Large intestine (tissue), 12 donors: Measurements from ENCODE around the gene RETREG1. TPM values are rescaled to one million over a fixed set of nuclear protein-coding genes. Genes with fewer than 3 reads are reported as not detected.

Experiments used
- DNase-seq, 2 donors: peaks; one replicate each; pipeline versions ENCODE4 v3.0.0 to v3.0.0-alpha.2; 2013
- H3K27ac ChIP-seq: one replicate; pipeline ENCODE4 v1.5.1; 2013; ENCODE audit warnings: low read length
- H3K27me3 ChIP-seq: 2 replicates; pipeline ENCODE4 v1.6.1; 2013; ENCODE audit warnings: low read length; ENCODE audit not compliant: control insufficient read depth, insufficient read depth
- H3K36me3 ChIP-seq: 2 replicates; pipeline ENCODE4 v1.6.1; 2013; ENCODE audit warnings: low read length; ENCODE audit not compliant: control insufficient read depth, insufficient read depth
- H3K4me1 ChIP-seq: one replicate; pipeline ENCODE4 v1.6.1; 2013; ENCODE audit warnings: low read length; ENCODE audit not compliant: control insufficient read depth, insufficient read depth
- H3K4me3 ChIP-seq: one replicate; pipeline ENCODE4 v1.5.1; 2013; ENCODE audit warnings: low read length
- H3K9me3 ChIP-seq: one replicate; pipeline ENCODE4 v1.6.1; 2013; ENCODE audit warnings: mild to moderate bottlenecking, low read depth, low read length, moderate library complexity; ENCODE audit not compliant: control insufficient read depth
- WGBS: methylation state at CpG from one replicate; pipeline ENCODE4 v1.1.5; 2013; ENCODE audit warnings: low lambda C conversion rate; ENCODE audit not compliant: insufficient coverage; 5-methylcytosine and 5-hydroxymethylcytosine counted together
- long read RNA-seq, 11 donors: transcript quantifications; one replicate each; lab custom pipeline, GENCODE V29; 2026
- polyA plus RNA-seq: library from polyadenylated mRNA; unstranded; fragments of 120-200 nt; gene quantifications from one replicate; pipeline ENCODE4 v1.2.1, GENCODE V29; 2013

Gene RETREG1, protein sequence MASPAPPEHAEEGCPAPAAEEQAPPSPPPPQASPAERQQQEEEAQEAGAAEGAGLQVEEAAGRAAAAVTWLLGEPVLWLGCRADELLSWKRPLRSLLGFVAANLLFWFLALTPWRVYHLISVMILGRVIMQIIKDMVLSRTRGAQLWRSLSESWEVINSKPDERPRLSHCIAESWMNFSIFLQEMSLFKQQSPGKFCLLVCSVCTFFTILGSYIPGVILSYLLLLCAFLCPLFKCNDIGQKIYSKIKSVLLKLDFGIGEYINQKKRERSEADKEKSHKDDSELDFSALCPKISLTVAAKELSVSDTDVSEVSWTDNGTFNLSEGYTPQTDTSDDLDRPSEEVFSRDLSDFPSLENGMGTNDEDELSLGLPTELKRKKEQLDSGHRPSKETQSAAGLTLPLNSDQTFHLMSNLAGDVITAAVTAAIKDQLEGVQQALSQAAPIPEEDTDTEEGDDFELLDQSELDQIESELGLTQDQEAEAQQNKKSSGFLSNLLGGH
- polyA plus RNA-seq = 27.0 TPM
- long read RNA-seq, donor 1, partial matches to known transcripts = 0 of 4 reads
- long read RNA-seq, donor 1, other reads (novel, unspliced or antisense) = 0 of 4 reads
- long read RNA-seq, donor 2, transcript RETREG1-201 (9 exons, 3,268 nt) = minor isoform, 5 of 13 reads
- long read RNA-seq, donor 2, transcript RETREG1-202 (7 exons, 3,145 nt) = major isoform, 7 of 13 reads
- long read RNA-seq, donor 2, partial matches to known transcripts = 0 of 13 reads
- long read RNA-seq, donor 2, other reads (novel, unspliced or antisense) = 0 of 13 reads
- long read RNA-seq, donor 3, transcript RETREG1-201 (9 exons, 3,268 nt) = major isoform, 5 of 22 reads
- long read RNA-seq, donor 3, partial matches to known transcripts = 15 of 22 reads
- long read RNA-seq, donor 3, other reads (novel, unspliced or antisense) = 0 of 22 reads
- long read RNA-seq, donor 4, partial matches to known transcripts = 0 of 2 reads
- long read RNA-seq, donor 4, other reads (novel, unspliced or antisense) = 0 of 2 reads
- long read RNA-seq, donor 5, transcript RETREG1-201 (9 exons, 3,268 nt) = major isoform, 11 of 14 reads
- long read RNA-seq, donor 5, partial matches to known transcripts = 0 of 14 reads
- long read RNA-seq, donor 5, other reads (novel, unspliced or antisense) = 0 of 14 reads
- long read RNA-seq, donor 6, transcript RETREG1-202 (7 exons, 3,145 nt) = minor isoform, 7 of 34 reads
- long read RNA-seq, donor 6, transcript RETREG1-201 (9 exons, 3,268 nt) = major isoform, 8 of 34 reads
- long read RNA-seq, donor 6, partial matches to known transcripts = 17 of 34 reads
- long read RNA-seq, donor 6, other reads (novel, unspliced or antisense) = 0 of 34 reads
- long read RNA-seq, donor 7, transcript RETREG1-201 (9 exons, 3,268 nt) = major isoform, 5 of 13 reads
- long read RNA-seq, donor 7, partial matches to known transcripts = 6 of 13 reads
- long read RNA-seq, donor 7, other reads (novel, unspliced or antisense) = 0 of 13 reads
- long read RNA-seq, donor 8, partial matches to known transcripts = 0 of 4 reads
- long read RNA-seq, donor 8, other reads (novel, unspliced or antisense) = 0 of 4 reads
- long read RNA-seq, donor 9, partial matches to known transcripts = 0 of 5 reads
- long read RNA-seq, donor 9, other reads (novel, unspliced or antisense) = 0 of 5 reads
- long read RNA-seq, donor 10, transcript RETREG1-201 (9 exons, 3,268 nt) = major isoform, 7 of 8 reads
- long read RNA-seq, donor 10, partial matches to known transcripts = 0 of 8 reads
- long read RNA-seq, donor 10, other reads (novel, unspliced or antisense) = 0 of 8 reads
- long read RNA-seq, donor 11, partial matches to known transcripts = 0 of 4 reads
- long read RNA-seq, donor 11, other reads (novel, unspliced or antisense) = 0 of 4 reads

DNA sequence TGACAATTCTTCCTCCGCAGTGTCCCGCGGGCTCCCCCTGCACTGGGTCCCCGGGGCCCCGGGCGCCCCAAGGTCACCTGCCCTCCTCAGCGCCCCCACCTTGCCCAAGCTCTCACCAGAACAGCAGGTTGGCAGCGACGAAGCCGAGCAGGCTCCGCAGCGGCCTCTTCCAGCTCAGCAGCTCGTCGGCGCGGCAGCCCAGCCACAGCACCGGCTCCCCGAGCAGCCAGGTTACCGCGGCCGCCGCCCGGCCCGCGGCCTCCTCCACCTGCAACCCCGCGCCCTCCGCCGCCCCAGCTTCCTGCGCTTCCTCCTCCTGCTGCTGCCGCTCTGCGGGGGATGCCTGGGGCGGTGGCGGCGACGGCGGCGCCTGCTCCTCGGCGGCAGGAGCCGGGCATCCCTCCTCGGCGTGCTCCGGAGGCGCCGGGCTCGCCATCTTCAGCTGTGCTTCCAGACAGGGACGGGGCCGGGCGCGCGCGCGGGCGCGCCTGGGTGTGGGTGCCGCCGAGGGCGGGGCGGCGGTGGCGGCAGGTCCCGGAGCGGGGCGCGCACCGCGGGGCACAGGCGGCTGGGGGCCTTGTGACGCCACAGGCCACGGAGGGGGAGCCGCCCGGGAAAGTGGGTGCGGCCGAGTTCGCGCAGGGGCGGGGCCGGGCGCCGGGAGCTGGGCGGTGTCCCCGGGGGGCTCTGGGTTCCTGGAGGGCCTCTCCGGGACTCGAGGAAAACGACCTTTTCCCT, at the start of gene RETREG1:
RETREG1 (minus strand) TSS at position 462 of the 738 bp plus-strand sequence; CDS start at position 436, 26 bp downstream.
- no peaks in the 10 kb centered on the region for H3K27me3 ChIP-seq
- DNase-seq = peak; percentile 67 to 86
- WGBS = no CpG with 5 or more reads among the region's 86 CpGs
- peaks cover 3% of the 10 kb centered on the region for H3K4me1 ChIP-seq
- no peaks in the 10 kb centered on the region for H3K36me3 ChIP-seq
- peak within 1 kb of the TSS; percentile 70 for H3K4me3 ChIP-seq
- no peaks in the 10 kb centered on the region for H3K9me3 ChIP-seq
- peak within 1 kb of the TSS; percentile 59 for H3K27ac ChIP-seq

DNA sequence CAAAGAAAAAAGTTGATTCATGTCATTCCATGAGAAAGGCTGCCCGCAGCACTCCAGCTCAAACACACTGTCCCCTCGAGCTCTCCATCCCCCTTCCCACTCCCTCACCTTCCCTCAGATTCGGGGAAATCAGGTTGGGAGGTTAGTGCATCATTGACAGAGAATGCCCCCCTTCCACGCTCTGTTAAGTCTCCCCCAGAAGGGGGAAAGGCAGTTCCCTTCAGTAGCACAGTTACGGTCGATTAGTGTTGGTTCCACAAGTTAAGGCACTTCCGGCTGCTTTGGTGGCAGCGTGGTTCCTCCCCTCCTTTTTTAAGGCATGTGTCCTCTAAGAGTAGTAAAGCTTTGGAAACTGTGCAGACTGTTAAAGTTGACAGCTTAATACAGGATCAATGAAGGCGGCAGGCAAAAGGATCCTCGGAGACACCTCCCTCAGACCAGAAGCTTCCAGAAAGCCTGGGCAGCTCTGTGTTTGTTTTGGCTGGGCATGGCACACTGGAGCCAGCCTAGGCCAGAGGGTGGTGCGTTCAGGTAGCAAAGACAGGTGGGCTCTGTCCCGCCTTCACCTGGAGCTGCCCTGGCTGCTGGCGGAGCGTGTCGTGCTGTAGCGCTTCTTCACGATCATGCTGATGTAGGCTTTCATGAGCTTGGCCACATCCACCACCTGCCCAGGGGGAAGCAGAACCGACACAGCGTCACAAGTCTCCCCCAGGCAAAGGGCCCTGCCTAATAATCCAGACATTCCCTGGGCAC, 49.5 kb upstream of the RETREG1 start:
- no CpG with 5 or more reads among the region's 19 CpGs for WGBS
- Histone ChIP-seq H3K4me3 (no peak overlapping the region), H3K27ac (no peak overlapping the region), H3K36me3 (peaks cover 65% of the 10 kb centered on the region), H3K4me1 (no peaks in the 10 kb centered on the region), H3K9me3 (no peaks in the 10 kb centered on the region), H3K27me3 (no peaks in the 10 kb centered on the region)
- DNase-seq = no peak

DNA sequence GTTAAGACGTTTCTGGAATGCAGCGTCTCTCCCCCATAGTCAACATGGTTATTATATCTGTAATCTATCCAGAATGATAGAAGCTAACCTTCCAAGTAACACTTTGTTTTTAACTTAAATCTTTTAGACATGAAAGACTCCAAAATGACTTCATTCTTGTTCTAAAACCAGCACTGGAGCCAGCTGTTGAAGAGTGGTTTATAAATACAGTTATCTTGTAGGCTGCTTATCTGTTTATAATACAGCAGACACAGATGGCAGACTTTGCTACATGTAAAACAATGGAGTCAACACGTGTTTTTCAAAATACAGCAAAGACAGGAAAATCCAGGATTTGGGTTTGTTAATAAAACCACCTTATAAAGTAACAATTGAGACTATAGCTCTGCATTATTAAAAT, 48.8 kb upstream of the RETREG1 start:
- Histone ChIP-seq H3K27me3 (no peaks in the 10 kb centered on the region), H3K27ac (no peak overlapping the region), H3K4me3 (no peak overlapping the region), H3K4me1 (no peaks in the 10 kb centered on the region), H3K36me3 (peaks cover 58% of the 10 kb centered on the region), H3K9me3 (no peaks in the 10 kb centered on the region)
- no peak for DNase-seq
- whole genome bisulfite sequencing = 53% methylated on average over 3 of the region's 3 CpGs

DNA sequence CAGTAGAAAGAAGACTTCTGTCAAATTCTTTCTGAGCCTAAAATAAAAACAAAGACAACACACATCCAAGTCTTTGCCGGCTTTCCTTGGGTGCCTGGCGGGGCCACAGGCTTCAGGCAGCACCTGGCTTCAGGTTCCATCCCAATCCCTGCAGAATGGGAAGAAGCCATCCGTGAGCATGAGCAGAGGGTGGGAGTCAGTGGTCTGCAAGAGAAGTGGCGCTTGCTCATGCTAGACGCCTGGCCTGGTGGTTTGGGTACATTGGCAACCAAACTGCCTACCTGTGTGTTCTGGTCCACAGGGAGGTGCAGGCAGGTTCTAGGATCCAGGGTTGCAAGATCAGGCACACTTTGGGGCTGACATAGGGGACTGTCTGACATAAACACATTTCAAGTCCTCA, 47.6 kb upstream of the RETREG1 start:
- H3K27ac ChIP-seq = no peak overlapping the region
- no peaks in the 10 kb centered on the region for H3K27me3 ChIP-seq
- H3K4me1 ChIP-seq = no peaks in the 10 kb centered on the region
- no peak overlapping the region for H3K4me3 ChIP-seq
- no peaks in the 10 kb centered on the region for H3K9me3 ChIP-seq
- no peak for DNase-seq
- no CpG with 5 or more reads among the region's 5 CpGs for WGBS
- H3K36me3 ChIP-seq = peaks cover 49% of the 10 kb centered on the region

DNA sequence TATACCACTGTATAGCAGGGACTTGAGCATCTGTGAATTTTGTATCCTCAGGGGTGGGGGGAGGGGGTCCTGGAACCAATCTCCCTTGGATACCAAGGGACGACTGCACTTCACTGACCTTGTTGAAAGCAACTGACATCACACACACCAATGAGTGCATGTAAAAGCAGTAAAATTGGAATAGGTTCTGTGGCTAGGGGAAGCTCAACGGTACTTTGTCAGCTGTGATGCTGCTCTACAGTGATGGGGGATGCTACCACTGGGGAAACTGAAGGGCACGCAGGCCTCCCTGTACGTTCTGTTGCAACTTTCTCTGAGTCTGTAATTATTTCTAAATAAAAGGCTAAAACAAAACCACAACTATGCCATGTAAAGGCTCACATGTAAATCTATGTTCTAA, 47.0 kb upstream of the RETREG1 start:
- Histone ChIP-seq H3K9me3 (no peaks in the 10 kb centered on the region), H3K27ac (no peak overlapping the region), H3K4me3 (no peak overlapping the region), H3K4me1 (no peaks in the 10 kb centered on the region), H3K36me3 (peaks cover 47% of the 10 kb centered on the region), H3K27me3 (no peaks in the 10 kb centered on the region)
- 80% methylated on average over 1 of the region's 4 CpGs for WGBS
- DNase-seq = no peak

DNA sequence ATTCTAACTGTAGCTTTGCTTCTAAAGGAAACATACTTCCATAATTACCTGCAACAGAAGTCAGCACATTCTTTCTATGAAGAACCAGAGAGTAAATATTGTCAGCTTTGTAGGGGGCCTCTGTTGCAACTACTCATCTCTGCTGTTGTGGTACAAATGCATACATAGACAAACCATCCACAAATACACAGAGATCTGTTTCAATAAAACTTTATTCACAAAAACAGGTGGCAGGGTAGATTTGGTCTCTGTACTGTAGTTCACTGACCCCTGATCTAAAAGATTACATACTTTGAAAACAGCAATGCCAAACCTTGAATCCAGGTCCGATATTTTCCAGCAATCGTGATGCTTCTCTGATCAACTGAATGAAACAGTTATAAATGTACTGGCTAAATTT, 44.9 kb upstream of the RETREG1 start:
- H3K4me3 ChIP-seq = no peak overlapping the region
- peaks cover 26% of the 10 kb centered on the region for H3K36me3 ChIP-seq
- no peaks in the 10 kb centered on the region for H3K27me3 ChIP-seq
- H3K27ac ChIP-seq = no peak overlapping the region
- DNase-seq = no peak
- H3K4me1 ChIP-seq = no peaks in the 10 kb centered on the region
- H3K9me3 ChIP-seq = no peaks in the 10 kb centered on the region
- WGBS = no CpG with 5 or more reads among the region's 2 CpGs

DNA sequence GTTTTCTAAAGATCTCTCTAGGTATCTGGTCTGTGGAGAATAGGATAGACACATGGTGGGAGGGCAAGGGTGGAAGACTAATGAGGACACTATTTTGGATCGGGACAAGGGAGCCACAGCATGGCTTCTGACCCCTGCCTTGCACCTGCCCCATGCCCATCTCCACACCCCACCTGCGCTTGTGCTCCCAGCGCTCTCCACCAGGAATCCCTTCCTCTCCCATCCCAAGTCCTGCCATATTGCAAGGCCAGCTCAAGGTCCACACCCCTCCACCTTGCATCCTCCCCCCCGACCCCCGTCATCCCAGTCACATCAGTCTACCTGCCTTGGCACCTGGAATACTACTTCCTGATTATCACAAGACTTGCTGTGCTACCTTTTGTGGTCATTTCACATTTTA, 44.2 kb upstream of the RETREG1 start:
- Histone ChIP-seq H3K36me3 (peaks cover 18% of the 10 kb centered on the region), H3K27me3 (no peaks in the 10 kb centered on the region), H3K27ac (no peak overlapping the region), H3K9me3 (no peaks in the 10 kb centered on the region), H3K4me1 (no peaks in the 10 kb centered on the region), H3K4me3 (no peak overlapping the region)
- DNase-seq = no peak
- WGBS = no CpG with 5 or more reads among the region's 5 CpGs

DNA sequence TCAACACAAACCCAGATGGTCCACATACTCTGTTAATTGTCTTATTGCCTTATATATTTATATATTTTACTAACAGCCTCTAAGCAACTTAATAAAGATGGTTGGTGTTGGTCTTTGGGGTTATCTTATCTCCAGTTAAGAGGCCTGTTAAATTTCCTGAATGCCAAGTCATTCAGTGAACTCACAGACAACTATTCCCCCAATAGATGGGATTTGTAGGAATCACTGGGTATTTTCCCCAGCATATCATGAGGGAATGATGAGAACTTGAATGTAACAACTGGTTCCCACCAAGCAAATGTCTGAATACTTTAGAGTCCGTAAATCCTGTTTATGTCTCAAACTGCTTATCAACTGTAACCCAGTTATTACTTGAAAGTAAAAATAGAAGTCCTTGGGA, 42.7 kb upstream of the RETREG1 start:
- no peak for DNase-seq
- Histone ChIP-seq H3K27ac (no peak overlapping the region), H3K36me3 (peaks cover 9% of the 10 kb centered on the region), H3K27me3 (no peaks in the 10 kb centered on the region), H3K4me3 (no peak overlapping the region), H3K4me1 (no peaks in the 10 kb centered on the region), H3K9me3 (no peaks in the 10 kb centered on the region)
- 100% methylated on average over 1 of the region's 1 CpG for WGBS
